NCI-H187 treated with DMSO at 0.1 percent for 48 hours (cell line): ENCODE measurements around the gene MAML2.

Source experiments
- DNase-seq: peaks from one replicate; lab custom pipeline; 2025; lab: John Stamatoyannopoulos, UW

MAML2 gene

GRCh38 chr11:96008161-96008720, 334.8 kb downstream of the MAML2 start:
- DNase-seq, result no peak

DNA sequence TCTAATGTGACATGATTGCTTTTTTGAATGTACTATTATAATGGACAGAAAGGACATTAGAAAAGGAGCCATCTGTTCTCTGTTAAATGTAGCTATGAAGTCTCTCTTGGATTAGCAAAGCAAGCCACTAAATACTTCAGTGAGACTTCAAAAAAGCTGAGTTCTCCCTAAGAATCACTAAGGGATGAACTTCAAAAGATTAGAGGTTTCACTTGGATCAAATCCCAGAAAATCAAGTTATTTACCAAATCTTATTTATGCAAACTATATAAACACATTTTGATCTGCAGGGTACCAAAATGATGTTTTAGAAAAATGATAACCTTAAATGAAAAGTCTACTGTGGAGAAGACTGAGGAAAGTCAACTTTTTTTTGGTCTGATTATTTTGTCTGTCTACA, 337.0 kb downstream of the MAML2 start:
- DNase-seq, result no peak

DNA sequence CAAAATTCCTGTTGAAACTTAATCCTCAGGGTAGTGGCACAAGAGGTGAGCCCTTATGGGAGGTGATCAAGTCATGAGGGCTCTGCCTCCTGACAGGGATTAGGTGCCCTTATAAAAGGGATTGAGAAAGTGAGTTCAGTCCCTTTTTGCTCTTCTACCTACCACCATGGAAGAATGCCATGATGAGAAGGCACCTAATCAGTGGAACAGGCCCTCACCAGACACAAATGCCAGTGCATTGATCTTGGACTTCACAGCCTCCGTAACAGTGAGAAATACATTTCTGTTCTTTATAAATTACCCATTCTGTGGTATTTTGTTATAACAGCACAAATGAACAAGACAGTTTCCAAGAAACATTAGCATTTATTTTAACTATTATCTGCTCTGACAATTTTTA, 338.1 kb downstream of the MAML2 start:
- DNase-seq, result no peak

DNA sequence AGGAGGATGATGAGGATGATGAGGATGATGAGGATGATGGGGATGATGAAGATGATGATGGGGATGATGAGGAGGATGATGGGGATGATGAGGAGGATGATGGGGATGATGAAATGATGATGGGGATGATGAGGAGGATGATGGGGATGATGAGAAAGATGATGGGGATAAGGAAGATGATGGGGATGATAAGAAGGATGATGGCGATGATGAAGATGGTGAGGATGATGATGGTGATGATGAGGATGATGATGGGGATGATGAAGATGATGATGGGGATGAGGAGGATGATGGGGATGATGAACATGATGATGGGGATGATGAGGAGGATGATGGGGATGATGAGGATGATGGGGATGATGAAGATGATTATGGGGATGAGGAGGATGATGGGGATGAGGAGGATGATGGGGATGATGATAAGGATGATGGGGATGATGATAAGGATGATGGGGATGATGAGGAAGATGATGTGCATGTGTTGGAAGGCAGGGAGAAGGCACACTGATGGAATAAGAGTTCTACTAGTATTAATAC, 340.2 kb downstream of the MAML2 start:
- no peak for DNase-seq

- DNase-seq, result no peak
Observed at GRCh38 chr11:96002339-96002738, 340.7 kb downstream of the MAML2 start.

DNA sequence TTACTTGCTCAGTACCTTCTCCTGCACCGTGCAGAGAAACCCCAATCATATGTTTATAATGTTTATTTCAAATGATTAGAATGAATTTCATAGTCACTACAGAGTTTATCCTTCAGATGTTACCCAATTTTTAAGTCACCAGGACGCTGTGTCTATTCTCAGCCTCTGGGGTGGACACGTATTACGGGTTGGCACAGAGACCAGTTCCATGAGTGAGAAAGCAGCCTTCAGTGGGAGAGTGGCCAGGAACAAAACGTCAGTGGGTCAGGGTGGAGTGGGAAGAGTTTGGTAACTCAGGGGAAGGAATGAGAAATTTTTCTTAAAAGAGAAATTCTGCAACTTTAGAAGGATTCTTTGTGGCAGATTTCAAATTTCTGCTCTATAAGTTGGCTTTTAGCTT, 342.0 kb downstream of the MAML2 start:
- DNase-seq, result no peak

DNA sequence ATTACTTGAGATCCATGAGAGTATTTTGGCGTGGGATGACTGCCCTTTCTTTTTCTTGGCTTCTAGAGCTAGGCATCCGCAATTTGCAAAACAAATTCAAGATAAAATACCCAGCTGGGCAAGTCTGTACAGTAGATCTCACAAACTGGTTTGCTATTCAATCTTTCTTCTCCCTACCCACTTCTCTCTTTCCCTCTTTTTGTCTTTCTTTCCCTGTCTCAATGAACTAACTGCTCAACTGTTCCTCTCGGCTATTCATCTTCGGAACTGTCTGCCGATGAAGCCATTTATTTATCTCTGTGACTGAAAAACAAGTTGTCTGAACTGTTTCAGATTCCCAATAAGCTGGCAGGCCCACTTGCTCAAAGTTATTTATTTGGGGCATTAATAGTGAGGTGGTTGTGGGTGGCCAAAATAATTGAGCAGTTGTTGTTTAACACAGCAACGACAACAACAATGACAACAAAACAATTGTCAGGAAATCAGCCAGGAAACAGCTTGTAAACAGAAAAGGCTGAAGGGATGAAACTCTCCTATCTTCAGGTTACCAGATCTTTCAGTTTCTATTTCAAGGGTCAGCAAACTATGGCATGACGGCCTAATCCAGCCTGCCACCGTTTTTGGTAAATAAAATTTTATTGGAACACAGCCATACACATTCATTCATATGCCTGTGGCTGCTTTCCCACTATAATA, 343.1 kb downstream of the MAML2 start:
- DNase-seq, result no peak

DNA sequence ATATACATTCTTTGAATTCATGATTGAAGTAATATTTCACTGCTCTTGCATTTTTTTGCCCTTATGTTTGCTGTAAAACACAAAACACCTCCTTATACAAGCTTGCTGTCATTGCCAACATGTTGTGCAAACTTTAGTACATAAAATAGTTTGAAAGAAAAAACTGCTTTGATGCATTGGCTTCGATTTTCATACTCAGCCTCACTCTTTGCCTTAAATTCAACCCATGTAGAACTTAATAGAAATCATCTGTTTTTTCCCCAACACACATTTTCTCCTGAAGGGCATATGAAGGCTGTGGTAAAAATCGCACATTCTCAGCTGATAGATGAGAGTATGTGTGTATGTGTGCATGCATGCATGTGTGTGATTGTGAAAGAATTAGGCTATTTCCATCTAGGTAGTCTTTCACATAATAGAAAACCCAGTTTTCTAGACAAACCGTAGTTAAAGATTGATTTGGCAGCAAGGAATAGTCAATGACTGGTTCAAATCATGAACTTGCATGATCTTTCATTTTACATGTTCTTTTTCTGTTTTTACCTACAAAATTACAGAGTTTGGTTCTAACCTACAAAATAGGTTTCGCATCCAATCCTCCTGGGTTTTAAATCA, 346.3 kb downstream of the MAML2 start:
- no peak for DNase-seq

- DNase-seq, result no peak
Observed at GRCh38 chr11:95994329-95994728, 348.7 kb downstream of the MAML2 start.

- no peak for DNase-seq
Observed at GRCh38 chr11:95993438-95994298, 349.3 kb downstream of the MAML2 start.

- no peak for DNase-seq
Observed at GRCh38 chr11:95991545-95991944, 351.4 kb downstream of the MAML2 start.

GRCh38 chr11:95991101-95991500, 351.9 kb downstream of the MAML2 start:
- DNase-seq, result no peak

GRCh38 chr11:95989780-95990179, 353.2 kb downstream of the MAML2 start:
- DNase-seq, result no peak

GRCh38 chr11:95989076-95989605, 353.9 kb downstream of the MAML2 start:
- no peak for DNase-seq

GRCh38 chr11:95985174-95985808, 357.7 kb downstream of the MAML2 start:
- no peak for DNase-seq

DNA sequence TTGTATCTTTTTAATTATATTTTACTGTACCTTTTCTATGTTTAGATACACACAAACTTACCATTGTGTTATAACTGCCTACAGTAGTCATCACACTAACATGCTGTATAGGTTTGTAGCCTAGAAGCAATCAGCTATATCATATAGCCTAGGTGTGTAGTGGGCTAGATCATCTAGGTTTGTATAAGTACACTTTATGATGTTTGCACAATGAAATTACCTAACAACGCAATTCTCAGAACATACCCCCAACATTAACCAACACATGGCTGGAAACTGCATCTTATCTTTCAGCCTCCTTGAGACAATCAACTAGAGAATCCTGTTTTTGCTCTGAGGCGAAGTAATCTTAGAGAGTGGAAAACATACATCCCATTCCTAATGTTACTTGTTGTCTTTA, 358.9 kb downstream of the MAML2 start:
- DNase-seq, result no peak

- DNase-seq, result no peak
Observed at GRCh38 chr11:95977534-95978174, 365.3 kb downstream of the MAML2 start.

DNA sequence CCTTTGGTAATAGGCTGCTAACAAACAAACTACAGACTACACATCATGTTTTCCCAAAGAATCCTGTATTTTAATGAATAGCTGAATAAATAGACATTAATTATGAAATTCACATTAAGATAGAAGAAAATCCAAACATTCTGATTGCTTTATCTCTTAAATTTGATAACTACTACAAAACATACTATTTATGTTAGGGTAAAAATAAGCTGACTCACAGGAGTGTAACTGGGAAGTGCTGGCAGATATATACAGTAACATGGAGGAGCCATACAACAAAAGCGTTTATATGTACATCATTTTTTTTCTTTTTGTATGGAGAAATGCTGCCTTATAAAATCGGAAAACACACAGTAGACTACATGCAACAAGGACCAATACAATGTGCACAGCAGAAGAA, 366.4 kb downstream of the MAML2 start:
- DNase-seq, result no peak

DNA sequence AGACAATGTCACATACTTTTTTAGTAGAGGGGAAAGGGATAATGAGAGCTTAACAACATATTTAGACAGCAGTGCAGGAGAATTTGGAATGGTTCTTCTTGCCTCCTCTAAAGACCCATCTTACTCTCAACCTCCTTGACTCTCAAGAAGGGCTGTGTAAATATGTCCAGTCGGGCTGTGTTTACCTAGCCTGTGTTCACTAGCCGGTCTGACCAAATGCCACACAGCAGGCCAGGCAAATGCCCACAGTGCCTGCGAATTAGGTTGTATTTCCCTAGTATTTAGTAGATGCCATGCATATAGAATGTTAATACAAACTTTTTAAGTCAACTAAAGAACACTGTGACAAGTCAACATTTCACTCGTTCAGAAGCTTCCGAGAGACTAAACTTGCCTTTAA, 367.7 kb downstream of the MAML2 start:
- DNase-seq, result no peak

- DNase-seq, result no peak
Observed at GRCh38 chr11:95972060-95972459, 370.9 kb downstream of the MAML2 start.

- DNase-seq, result no peak
Observed at GRCh38 chr11:95968585-95968984, 374.4 kb downstream of the MAML2 start.
